ENCODE data around the gene MPHOSPH10. TPM values are rescaled to one million over a fixed set of nuclear protein-coding genes. Genes with fewer than 3 reads are reported as not detected.
"Not testable (repeated sequence)": the region's sequence is repeated elsewhere in the genome, so short reads cannot be mapped to it uniquely, and the experiment has no call there.

The MPHOSPH10 gene
- total and polyA plus RNA-seq, 7 experiments from 2014 or later = 24.4 to 58.9 (median 37.7) TPM

GRCh38 chr2:71089475-71089874, 41.0 kb upstream of the MPHOSPH10 start:
- H3K27me3 ChIP-seq (ENCODE audit: control insufficient read depth in 2 of 2, insufficient read depth in 2 of 2, low read length in 2 of 2); H3K36me3 Mint-ChIP-seq; H3K9me3 ChIP-seq (ENCODE audit: control insufficient read depth in 2 of 3, low read length in 3 of 3); H3K4me3 ChIP-seq (ENCODE audit: low read length); ATAC-seq; intact Hi-C loops (cut with micrococcal nuclease); H3K9me3 Mint-ChIP-seq; H3K27ac Mint-ChIP-seq; CTCF ChIA-PET; H3K4me1 Mint-ChIP-seq; H3K27ac ChIP-seq (ENCODE audit: low read depth, low read length); H3K4me1 ChIP-seq (ENCODE audit: control insufficient read depth in 2 of 2, insufficient read depth in 2 of 2, low read length in 2 of 2); H3K4me3 Mint-ChIP-seq; POLR2A ChIA-PET; H3K36me3 ChIP-seq (ENCODE audit: control insufficient read depth in 2 of 3, insufficient read depth in 3 of 3, low read length in 3 of 3); DNase-seq: not testable (repeated sequence)
- peaks cover 8 to 24% (median 14%) of the 10 kb centered on the region in 5 donors for H3K27me3 Mint-ChIP-seq

GRCh38 chr2:71091808-71092207, 38.6 kb upstream of the MPHOSPH10 start:
- ChIA-PET CTCF (interaction anchor here (0.8 kb wide), 1 partner anchor 9 kb away, joined by 3 read pairs; no protein-coding TSS in a partner anchor), POLR2A (interaction anchor here (1.1 kb wide), 1 partner anchor 25 kb away, joined by 4 read pairs; no protein-coding TSS in a partner anchor)
- H3K4me1 ChIP-seq (ENCODE audit: control insufficient read depth in 2 of 2, insufficient read depth in 2 of 2, low read length in 2 of 2); H3K36me3 Mint-ChIP-seq; H3K9me3 ChIP-seq (ENCODE audit: control insufficient read depth in 2 of 3, low read length in 3 of 3); H3K4me3 Mint-ChIP-seq; H3K27ac Mint-ChIP-seq; H3K9me3 Mint-ChIP-seq; H3K4me1 Mint-ChIP-seq; intact Hi-C loops (cut with micrococcal nuclease); H3K27me3 ChIP-seq (ENCODE audit: control insufficient read depth in 2 of 2, insufficient read depth in 2 of 2, low read length in 2 of 2); H3K27ac ChIP-seq (ENCODE audit: low read depth, low read length); H3K36me3 ChIP-seq (ENCODE audit: control insufficient read depth in 2 of 3, insufficient read depth in 3 of 3, low read length in 3 of 3); DNase-seq; H3K4me3 ChIP-seq (ENCODE audit: low read length); ATAC-seq: not testable (repeated sequence)
- H3K27me3 Mint-ChIP-seq = peaks cover 8 to 24% (median 14%) of the 10 kb centered on the region in 5 donors

- H3K4me3 Mint-ChIP-seq; H3K9me3 Mint-ChIP-seq; H3K36me3 ChIP-seq (ENCODE audit: control insufficient read depth in 2 of 3, insufficient read depth in 3 of 3, low read length in 3 of 3); H3K4me1 ChIP-seq (ENCODE audit: control insufficient read depth in 2 of 2, insufficient read depth in 2 of 2, low read length in 2 of 2); H3K27ac Mint-ChIP-seq; DNase-seq; H3K27me3 ChIP-seq (ENCODE audit: control insufficient read depth in 2 of 2, insufficient read depth in 2 of 2, low read length in 2 of 2); intact Hi-C loops (cut with micrococcal nuclease); H3K36me3 Mint-ChIP-seq; POLR2A ChIA-PET; ATAC-seq; H3K4me3 ChIP-seq (ENCODE audit: low read length); H3K9me3 ChIP-seq (ENCODE audit: control insufficient read depth in 2 of 3, low read length in 3 of 3); H3K27ac ChIP-seq (ENCODE audit: low read depth, low read length); H3K4me1 Mint-ChIP-seq: not testable (repeated sequence)
- CTCF ChIA-PET = interaction anchor here (0.8 kb wide), 1 partner anchor 9 kb away, joined by 3 read pairs; no protein-coding TSS in a partner anchor
- H3K27me3 Mint-ChIP-seq = peaks cover 5 to 23% (median 14%) of the 10 kb centered on the region in 5 donors
Measured at GRCh38 chr2:71092491-71093260, 37.8 kb upstream of the MPHOSPH10 start.

- no peak overlapping the region for H3K4me3 ChIP-seq (ENCODE audit: low read length)
- H3K27ac ChIP-seq (ENCODE audit: low read depth, low read length) = no peak overlapping the region
- intact Hi-C loops (cut with micrococcal nuclease) = loop anchor here in 1 of 2 donors (1.0 kb wide), 2 partner anchors 30 to 91 kb away; partner anchors contain the start of genes MCEE and MPHOSPH10
- peaks cover 0 to 13% (median 4%) of the 10 kb centered on the region in 5 donors for H3K27me3 Mint-ChIP-seq
- H3K36me3 ChIP-seq (ENCODE audit: control insufficient read depth in 2 of 3, insufficient read depth in 3 of 3, low read length in 3 of 3) = no peaks in the 10 kb centered on the region
- H3K4me1 ChIP-seq (ENCODE audit: control insufficient read depth in 2 of 2, insufficient read depth in 2 of 2, low read length in 2 of 2) = no peaks in the 10 kb centered on the region
- no peak overlapping the region for H3K4me3 Mint-ChIP-seq
- POLR2A ChIA-PET = interaction anchor here (0.6 to 2.5 kb wide), 4 partner anchors 28 to 32 kb away, joined by 3 to 8 read pairs (median 5); partner anchors contain the start of genes MCEE, MPHOSPH10 and NAGK
- CTCF ChIA-PET = interaction anchor here (0.7 to 1.5 kb wide), 5 partner anchors 8 to 119 kb away, joined by 3 to 5 read pairs (median 3); no protein-coding TSS in a partner anchor
- H3K4me1 Mint-ChIP-seq = peaks cover 0 to 7% (median 0%) of the 10 kb centered on the region in 7 donors
- H3K27ac Mint-ChIP-seq = no peak overlapping the region
- no peaks in the 10 kb centered on the region for H3K27me3 ChIP-seq (ENCODE audit: control insufficient read depth in 2 of 2, insufficient read depth in 2 of 2, low read length in 2 of 2)
- H3K9me3 Mint-ChIP-seq = peaks cover 0 to 1% (median 0%) of the 10 kb centered on the region in 11 donors
- peak; percentile 79 for ATAC-seq
- peak in 8 of 9 donors; percentile 3 to 44 (median 16) for DNase-seq
- peaks cover 0 to under 1% (median 0%) of the 10 kb centered on the region in 5 donors for H3K36me3 Mint-ChIP-seq
- H3K9me3 ChIP-seq (ENCODE audit: control insufficient read depth in 2 of 3, low read length in 3 of 3) = no peaks in the 10 kb centered on the region
Measured at GRCh38 chr2:71100195-71100964, 30.1 kb upstream of the MPHOSPH10 start.

- Histone ChIP-seq H3K9me3 (ENCODE audit: control insufficient read depth in 2 of 3, low read length in 3 of 3) (no peaks in the 10 kb centered on the region), H3K4me3 (ENCODE audit: low read length) (no peak overlapping the region), H3K27me3 (ENCODE audit: control insufficient read depth in 2 of 2, insufficient read depth in 2 of 2, low read length in 2 of 2) (no peaks in the 10 kb centered on the region), H3K36me3 (ENCODE audit: control insufficient read depth in 2 of 3, insufficient read depth in 3 of 3, low read length in 3 of 3) (no peaks in the 10 kb centered on the region), H3K27ac (ENCODE audit: low read depth, low read length) (no peak overlapping the region), H3K4me1 (ENCODE audit: control insufficient read depth in 2 of 2, insufficient read depth in 2 of 2, low read length in 2 of 2) (no peaks in the 10 kb centered on the region)
- POLR2A ChIA-PET = interaction anchor here (1.4 to 2.5 kb wide), 2 partner anchors 29 to 31 kb away, joined by 4 to 8 read pairs; partner anchors contain the start of genes MCEE and MPHOSPH10
- DNase-seq (no peak), ATAC-seq (no peak)
- Mint-ChIP-seq H3K9me3 (peaks cover 0 to 2% (median 0%) of the 10 kb centered on the region in 11 donors), H3K4me1 (peaks cover 0 to 7% (median 0%) of the 10 kb centered on the region in 7 donors), H3K36me3 (peaks cover 0 to 4% (median 0%) of the 10 kb centered on the region in 5 donors), H3K27me3 (peaks cover 0 to 12% (median 4%) of the 10 kb centered on the region in 5 donors), H3K27ac (no peak overlapping the region), H3K4me3 (no peak overlapping the region)
- intact Hi-C loops (cut with micrococcal nuclease) = no loop called here
- CTCF ChIA-PET = interaction anchor here (1.0 kb wide), 2 partner anchors 10 to 30 kb away, joined by 3 read pairs; no protein-coding TSS in a partner anchor
Measured at GRCh38 chr2:71101656-71102055, 28.8 kb upstream of the MPHOSPH10 start.

GRCh38 chr2:71102981-71103681, 27.3 kb upstream of the MPHOSPH10 start:
- CTCF ChIA-PET = no interaction called here
- Mint-ChIP-seq H3K27me3 (peaks cover 0 to 9% (median 0%) of the 10 kb centered on the region in 5 donors), H3K4me1 (peaks cover 0 to 7% (median 0%) of the 10 kb centered on the region in 7 donors), H3K36me3 (peaks cover 0 to 5% (median 0%) of the 10 kb centered on the region in 5 donors), H3K9me3 (peaks cover 0 to 2% (median 0%) of the 10 kb centered on the region in 11 donors), H3K27ac (peak overlapping the region in 1 of 9 donors; percentile 36), H3K4me3 (no peak overlapping the region)
- H3K27me3 ChIP-seq (ENCODE audit: control insufficient read depth in 2 of 2, insufficient read depth in 2 of 2, low read length in 2 of 2) = no peaks in the 10 kb centered on the region
- no peak for ATAC-seq
- no peaks in the 10 kb centered on the region for H3K9me3 ChIP-seq (ENCODE audit: control insufficient read depth in 2 of 3, low read length in 3 of 3)
- H3K4me1 ChIP-seq (ENCODE audit: control insufficient read depth in 2 of 2, insufficient read depth in 2 of 2, low read length in 2 of 2) = no peaks in the 10 kb centered on the region
- H3K27ac ChIP-seq (ENCODE audit: low read depth, low read length) = no peak overlapping the region
- POLR2A ChIA-PET = no interaction called here
- H3K4me3 ChIP-seq (ENCODE audit: low read length) = no peak overlapping the region
- H3K36me3 ChIP-seq (ENCODE audit: control insufficient read depth in 2 of 3, insufficient read depth in 3 of 3, low read length in 3 of 3) = no peaks in the 10 kb centered on the region
- intact Hi-C loops (cut with micrococcal nuclease) = no loop called here
- DNase-seq = no peak
